Colonic mucosa (tissue), 4 donors: ENCODE results near the gene OR5B21. TPM values are rescaled to one million over a fixed set of nuclear protein-coding genes. Genes with fewer than 3 reads are reported as not detected.

Experiments used
- DNase-seq: peaks from one replicate; pipeline ENCODE4 v3.0.0-alpha.2; 2020
- H3K27ac ChIP-seq: fragments of 200-600 bp; one replicate; pipeline ENCODE4 v1.8.0; 2021
- H3K27me3 ChIP-seq: fragments of 200-600 bp; one replicate; pipeline ENCODE4 v1.8.0; 2021
- H3K36me3 ChIP-seq: fragments of 200-600 bp; one replicate; pipeline ENCODE4 v1.8.0; 2021
- H3K4me1 ChIP-seq: fragments of 200-600 bp; one replicate; pipeline ENCODE4 v1.8.0; 2021; ENCODE audit warnings: mild to moderate bottlenecking
- H3K4me3 ChIP-seq: fragments of 200-600 bp; one replicate; pipeline ENCODE4 v1.8.0; 2021
- H3K9ac ChIP-seq, 2 donors: one replicate each; pipeline ENCODE4 v1.7.0; 2013; ENCODE audit warnings: control low read depth in 2 of 2, low read depth in 2 of 2, low read length in 2 of 2
- H3K9me3 ChIP-seq: fragments of 200-600 bp; one replicate; pipeline ENCODE4 v1.8.0; 2021
- intact Hi-C: fragments of 100-400 bp; cut with DNase I; formaldehyde crosslinking; loops from one replicate; pipeline ENCODE4 v1.14.1; 2022
- total RNA-seq, 2 donors: library from RNA; stranded (reverse); fragmentation: NEBNext Ultra II Directional in 1 of 2; extraction: Animal tissue kit (Norgen Biotek cat#: 25700) in 1 of 2; gene quantifications; one replicate each; pipeline ENCODE4 v1.2.1, GENCODE V29; 2021
- TF ChIP-seq, protein P1 (sequence below): fragments of 200-600 bp; IDR thresholded peaks from one replicate; pipeline ENCODE4 v1.8.0; 2022; ENCODE audit warnings: antibody characterized with exemption, mild to moderate bottlenecking
- donor health status: healthy.
- donor health status: DM: no; HTN: no; CAD: no.
- donor health status: DM: no; HTN: no; CAD: no.

The OR5B21 gene
- total RNA-seq, 2 donors from 2014 or later, result not detected

DNA sequence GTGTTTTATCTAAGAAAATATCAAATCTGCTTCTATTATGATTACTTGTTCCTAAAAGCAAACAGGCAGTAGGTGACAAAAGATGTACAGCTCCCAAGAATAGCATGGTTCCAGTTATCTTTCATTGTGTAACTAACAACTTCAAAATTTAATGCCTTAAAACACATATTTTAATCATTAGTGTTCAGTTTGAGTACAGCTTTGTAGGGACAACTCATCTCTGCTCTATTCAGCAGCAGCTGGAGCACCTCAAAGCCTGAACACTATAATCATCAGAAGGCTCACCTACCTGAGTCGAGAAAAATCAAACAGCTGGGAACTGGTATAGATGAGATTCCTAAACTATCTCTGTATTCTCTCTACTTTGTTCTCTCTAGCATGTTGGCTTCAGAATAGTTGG, 41.6 kb downstream of the OR5B21 start:
- no peaks in the 10 kb centered on the region for H3K36me3 ChIP-seq
- no peak for DNase-seq
- intact Hi-C loops, result no loop called here
- H3K27me3 ChIP-seq, result no peaks in the 10 kb centered on the region
- no peak overlapping the region for H3K27ac ChIP-seq
- H3K4me1 ChIP-seq, result no peaks in the 10 kb centered on the region
- no peaks in the 10 kb centered on the region for H3K9me3 ChIP-seq
- no peak overlapping the region for H3K4me3 ChIP-seq
- TF ChIP-seq, protein P1, sequence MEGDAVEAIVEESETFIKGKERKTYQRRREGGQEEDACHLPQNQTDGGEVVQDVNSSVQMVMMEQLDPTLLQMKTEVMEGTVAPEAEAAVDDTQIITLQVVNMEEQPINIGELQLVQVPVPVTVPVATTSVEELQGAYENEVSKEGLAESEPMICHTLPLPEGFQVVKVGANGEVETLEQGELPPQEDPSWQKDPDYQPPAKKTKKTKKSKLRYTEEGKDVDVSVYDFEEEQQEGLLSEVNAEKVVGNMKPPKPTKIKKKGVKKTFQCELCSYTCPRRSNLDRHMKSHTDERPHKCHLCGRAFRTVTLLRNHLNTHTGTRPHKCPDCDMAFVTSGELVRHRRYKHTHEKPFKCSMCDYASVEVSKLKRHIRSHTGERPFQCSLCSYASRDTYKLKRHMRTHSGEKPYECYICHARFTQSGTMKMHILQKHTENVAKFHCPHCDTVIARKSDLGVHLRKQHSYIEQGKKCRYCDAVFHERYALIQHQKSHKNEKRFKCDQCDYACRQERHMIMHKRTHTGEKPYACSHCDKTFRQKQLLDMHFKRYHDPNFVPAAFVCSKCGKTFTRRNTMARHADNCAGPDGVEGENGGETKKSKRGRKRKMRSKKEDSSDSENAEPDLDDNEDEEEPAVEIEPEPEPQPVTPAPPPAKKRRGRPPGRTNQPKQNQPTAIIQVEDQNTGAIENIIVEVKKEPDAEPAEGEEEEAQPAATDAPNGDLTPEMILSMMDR, result no peak
- no peak overlapping the region for H3K9ac ChIP-seq

DNA sequence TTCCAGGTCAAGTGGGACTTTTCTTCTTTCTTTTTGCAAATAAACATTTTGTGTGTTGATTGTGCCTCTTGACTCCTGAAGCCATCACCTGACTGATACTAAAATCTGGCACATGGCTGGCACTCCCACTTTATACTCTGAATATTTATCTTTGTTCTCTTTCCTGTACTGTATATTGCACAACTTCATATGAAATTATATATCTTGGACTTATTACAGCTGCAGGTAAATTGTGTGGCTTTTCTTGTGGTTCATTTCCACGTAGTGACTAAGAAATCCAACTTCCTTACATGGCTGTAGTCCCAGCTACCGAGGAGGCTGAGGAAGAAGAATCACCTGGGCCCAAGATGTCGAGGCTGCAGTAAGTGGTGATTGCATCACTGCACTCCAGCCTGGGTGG, 42.2 kb downstream of the OR5B21 start:
- H3K27ac ChIP-seq, result no peak overlapping the region
- H3K36me3 ChIP-seq, result no peaks in the 10 kb centered on the region
- no peaks in the 10 kb centered on the region for H3K4me1 ChIP-seq
- TF ChIP-seq, protein P1, result no peak
- no peak overlapping the region for H3K9ac ChIP-seq
- no peaks in the 10 kb centered on the region for H3K9me3 ChIP-seq
- no peak overlapping the region for H3K4me3 ChIP-seq
- intact Hi-C loops, result no loop called here
- no peaks in the 10 kb centered on the region for H3K27me3 ChIP-seq
- DNase-seq, result no peak

Other genes starting within 250 kb of the OR5B21 start
- not detected for gene OR10W1, start 239.8 kb downstream of the OR5B21 start, total RNA-seq
- not detected for gene OR5B17, start 149.0 kb downstream of the OR5B21 start, total RNA-seq
- not detected for gene OR5B3, start 101.2 kb downstream of the OR5B21 start, total RNA-seq
- gene OR5B2, start 80.0 kb downstream of the OR5B21 start, total RNA-seq, result not detected
- not detected for gene OR5B12, start 65.9 kb downstream of the OR5B21 start, total RNA-seq
- gene LPXN, start 67.8 kb upstream of the OR5B21 start, total RNA-seq, result 1 to 10 TPM; 7.8 to 10.0 TPM
- 10 to 100 TPM; 60.9 to 92.0 TPM for gene ZFP91, start 71.0 kb upstream of the OR5B21 start, total RNA-seq
- 1 to 10 TPM; 1.8 to 2.1 TPM for gene CNTF, start 114.6 kb upstream of the OR5B21 start, total RNA-seq
- gene GLYAT, start 223.8 kb upstream of the OR5B21 start, total RNA-seq, result not detected